DND-41 (cell line): Measurements from ENCODE around the gene KLK12.

Experiments used
- CTCF ChIP-seq: IDR thresholded peaks from 2 replicates; pipeline ENCODE4 v1.5.1; 2012; ENCODE audit warnings: borderline replicate concordance, low read length, moderate library complexity, mild to moderate bottlenecking; ENCODE audit not compliant: poor library complexity, severe bottlenecking; ENCODE audit errors: extremely low read depth
- EZH2 ChIP-seq: IDR thresholded peaks from 3 replicates; pipeline ENCODE4 v1.6.1; 2012; ENCODE audit warnings: borderline replicate concordance, low read depth, mild to moderate bottlenecking, moderate library complexity, low read length, inconsistent platforms; ENCODE audit not compliant: severe bottlenecking

GRCh38 chr19:51044327-51044726 lies 9.5 kb upstream of the KLK12 start:
- TF ChIP-seq CTCF, result no peak
- no peak for TF ChIP-seq EZH2
